HG02610 (cell line): ENCODE data around the gene INTS2.
"Not testable (repeated sequence)": the region's sequence is repeated elsewhere in the genome, so short reads cannot be mapped to it uniquely, and the experiment has no call there.

Experiments
- ATAC-seq: cut with Tn5 transposase; IDR thresholded peaks from one replicate; pipeline ENCODE4 v1.9.1; 2021; ENCODE audit warnings: mild to moderate bottlenecking, moderate library complexity; ENCODE audit not compliant: unreplicated experiment

Gene INTS2

GRCh38 chr17:61897548-61898180, 30.1 kb downstream of the INTS2 start:
- no peak for ATAC-seq

- no peak for ATAC-seq
Observed at GRCh38 chr17:61895391-61895790, 32.4 kb downstream of the INTS2 start.

- not testable (repeated sequence) for ATAC-seq
Observed at GRCh38 chr17:61894310-61894709, 33.5 kb downstream of the INTS2 start.

GRCh38 chr17:61887733-61888132, 40.0 kb downstream of the INTS2 start:
- not testable (repeated sequence) for ATAC-seq

- ATAC-seq: not testable (repeated sequence)
Observed at GRCh38 chr17:61885865-61886264, 41.9 kb downstream of the INTS2 start.

GRCh38 chr17:61884864-61885263, 42.9 kb downstream of the INTS2 start:
- ATAC-seq: no peak

GRCh38 chr17:61880589-61881102, 47.1 kb downstream of the INTS2 start:
- ATAC-seq: no peak

- ATAC-seq: no peak
Observed at GRCh38 chr17:61878984-61879612, 48.7 kb downstream of the INTS2 start.

- no peak for ATAC-seq
Observed at GRCh38 chr17:61878520-61878919, 49.3 kb downstream of the INTS2 start.

- no peak for ATAC-seq
Observed at GRCh38 chr17:61877837-61878236, 49.9 kb downstream of the INTS2 start.

GRCh38 chr17:61875804-61876203, 52.0 kb downstream of the INTS2 start:
- ATAC-seq: no peak

GRCh38 chr17:61875285-61875684, 52.5 kb downstream of the INTS2 start:
- ATAC-seq: no peak

- no peak for ATAC-seq
Observed at GRCh38 chr17:61874075-61874474, 53.7 kb downstream of the INTS2 start.

GRCh38 chr17:61872099-61872498, 55.7 kb downstream of the INTS2 start:
- ATAC-seq: no peak

GRCh38 chr17:61869138-61869537, 58.6 kb downstream of the INTS2 start:
- no peak for ATAC-seq

- ATAC-seq: no peak
Observed at GRCh38 chr17:61868074-61868473, 59.7 kb downstream of the INTS2 start.

GRCh38 chr17:61867033-61867432, 60.7 kb downstream of the INTS2 start:
- no peak for ATAC-seq

- peak; percentile 19 for ATAC-seq
Observed at GRCh38 chr17:61863801-61864126, 64.0 kb downstream of the INTS2 start.

GRCh38 chr17:61862975-61863800, 64.6 kb downstream of the INTS2 start, which contains the start of gene BRIP1:
Gene BRIP1, minus strand, starts transcription at chr17:61863528. Its CDS starts 1,989 bp downstream, at chr17:61861539.
- peak; percentile 92 for ATAC-seq

GRCh38 chr17:61862105-61862574, 65.6 kb downstream of the INTS2 start:
- no peak for ATAC-seq

GRCh38 chr17:61860397-61860796, 67.4 kb downstream of the INTS2 start:
- ATAC-seq: not testable (repeated sequence)
